ENCODE data around the gene TASOR2. TPM values are rescaled to one million over a fixed set of nuclear protein-coding genes. Genes with fewer than 3 reads are reported as not detected.

The TASOR2 gene
- total and polyA plus RNA-seq, 2 of the 4 experiments (the other 2 are of a cell fraction), result 19.4 to 53.6 TPM

Other genes starting within 250 kb of the TASOR2 start
- not detected in 2 replicates for gene CALML5, start 185.3 kb upstream of the TASOR2 start, total RNA-seq (2012; rRNA removed)
- gene CALML5, start 185.3 kb upstream of the TASOR2 start, polyA plus RNA-seq (2012; rRNA removed), result not detected in 2 replicates
- not detected in 2 replicates for gene CALML3, start 159.9 kb upstream of the TASOR2 start, total RNA-seq (2012; rRNA removed)
- not detected in 2 replicates for gene CALML3, start 159.9 kb upstream of the TASOR2 start, polyA plus RNA-seq (2012; rRNA removed)
- 6.3 and 6.4 TPM in 2 replicates for gene ASB13, start 18.2 kb upstream of the TASOR2 start, total RNA-seq (2012; rRNA removed)
- 3.9 and 4.6 TPM in 2 replicates for gene ASB13, start 18.2 kb upstream of the TASOR2 start, polyA plus RNA-seq (2012; rRNA removed)
- 396 and 608 TPM in 2 replicates for gene GDI2, start 128.6 kb downstream of the TASOR2 start, total RNA-seq (2012; rRNA removed)
- 150 and 171 TPM in 2 replicates for gene GDI2, start 128.6 kb downstream of the TASOR2 start, polyA plus RNA-seq (2012; rRNA removed)
- 3.3 and 5.7 TPM in 2 replicates for gene ANKRD16, start 205.1 kb downstream of the TASOR2 start, total RNA-seq (2012; rRNA removed)
- 5.1 and 6.3 TPM in 2 replicates for gene ANKRD16, start 205.1 kb downstream of the TASOR2 start, polyA plus RNA-seq (2012; rRNA removed)
- gene FBH1, start 205.4 kb downstream of the TASOR2 start, total RNA-seq (2012; rRNA removed), result 60.8 and 72.2 TPM in 2 replicates
- gene FBH1, start 205.4 kb downstream of the TASOR2 start, polyA plus RNA-seq (2012; rRNA removed), result 48.8 and 59.3 TPM in 2 replicates